ENCODE results near the gene VASH1.

VASH1 gene

DNA sequence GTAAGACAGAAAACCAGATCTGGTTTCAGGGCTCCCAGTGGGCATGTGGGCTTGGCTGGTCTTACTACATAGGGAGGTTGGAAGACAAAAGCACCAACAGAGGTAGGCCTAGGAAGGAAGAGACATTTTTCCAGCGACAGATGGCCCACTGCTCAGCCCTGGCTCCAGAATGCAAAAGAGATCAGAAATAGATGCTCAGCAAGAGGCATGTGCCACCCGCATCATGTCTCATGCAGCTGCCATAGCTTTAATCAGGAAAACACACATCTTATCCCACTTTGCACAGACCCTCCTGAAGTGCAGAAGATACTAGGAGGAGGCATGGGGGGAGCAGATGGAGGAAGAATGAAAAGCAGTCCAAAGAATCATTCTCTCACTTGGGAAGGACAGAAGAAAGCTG lies 25.3 kb downstream of the VASH1 start:
- no peak for DNase-seq

DNA sequence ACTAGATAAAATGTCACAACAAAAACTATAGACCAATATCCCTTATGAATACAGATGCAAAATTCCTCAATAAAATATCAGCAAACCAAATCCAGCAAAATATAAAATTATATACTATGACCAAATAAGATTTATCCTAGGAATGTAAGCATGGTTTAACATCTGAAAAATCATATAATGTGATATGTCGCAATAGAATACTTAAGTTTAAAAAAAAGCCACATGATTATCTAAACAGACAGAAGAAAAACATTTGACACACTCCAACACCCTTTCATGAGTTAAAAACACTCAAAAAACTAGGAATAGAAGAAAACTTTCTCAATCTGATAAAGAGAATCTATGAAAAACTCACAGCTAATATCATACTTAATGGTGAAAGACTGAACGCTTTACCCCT lies 31.2 kb downstream of the VASH1 start:
- DNase-seq, result no peak

DNA sequence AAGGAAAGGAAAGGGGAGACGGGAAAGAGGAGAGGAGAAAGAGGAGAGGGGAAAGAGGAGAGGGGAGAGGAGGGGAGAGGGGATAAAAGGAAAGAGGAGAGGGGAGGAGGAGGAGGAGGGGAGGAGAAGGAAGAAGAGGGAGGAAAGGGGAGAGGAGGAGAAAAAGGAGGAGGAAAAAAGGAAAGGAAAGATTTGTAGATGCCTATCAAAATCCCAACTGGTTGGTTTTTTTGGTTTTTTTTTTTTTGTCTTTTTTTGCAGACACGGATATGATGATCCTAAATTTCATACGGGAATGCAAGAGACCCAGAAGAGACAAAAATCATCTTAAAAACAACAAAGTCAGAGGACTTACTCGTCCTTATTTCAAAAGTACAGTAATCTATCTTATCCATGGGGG lies 32.1 kb downstream of the VASH1 start:
- no peak for DNase-seq

DNA sequence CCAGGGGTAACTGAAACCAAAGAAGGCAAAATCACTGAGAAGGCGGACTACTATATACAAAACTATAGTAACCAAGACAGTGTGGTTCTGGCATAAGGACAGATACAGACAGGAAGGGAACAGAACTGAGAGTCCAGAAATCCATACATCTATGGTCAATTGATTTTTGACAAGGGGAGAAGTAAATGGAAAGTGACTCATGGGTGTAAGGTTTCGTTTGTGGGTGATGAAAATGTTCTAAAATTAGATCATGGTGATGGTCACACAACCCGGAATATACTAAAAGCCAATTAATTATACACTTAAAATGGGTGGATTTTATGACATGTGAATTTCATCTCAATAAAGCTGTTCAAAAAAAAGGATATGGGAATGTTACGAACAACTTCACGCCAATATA lies 32.7 kb downstream of the VASH1 start:
- no peak for DNase-seq

DNA sequence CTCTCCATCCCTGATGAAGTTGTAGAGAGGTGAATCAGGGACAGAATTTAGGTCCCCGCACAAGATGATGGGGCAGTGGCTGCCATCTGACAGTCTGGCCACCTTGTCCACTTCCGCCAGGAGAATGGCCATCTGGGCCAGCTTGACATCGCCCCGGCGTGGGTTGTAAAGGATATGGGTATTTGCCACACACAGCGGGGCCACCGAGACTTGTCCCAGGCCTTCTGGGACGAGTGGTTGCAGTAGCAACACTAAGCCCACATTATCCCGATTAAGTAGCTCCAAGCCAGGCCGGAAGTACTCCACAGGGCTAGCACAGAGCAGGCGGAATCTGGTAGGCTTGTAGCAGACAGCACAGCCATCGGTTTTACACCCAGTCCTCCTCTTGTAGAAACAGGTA lies 45.2 kb downstream of the VASH1 start:
- no peak for DNase-seq

DNA sequence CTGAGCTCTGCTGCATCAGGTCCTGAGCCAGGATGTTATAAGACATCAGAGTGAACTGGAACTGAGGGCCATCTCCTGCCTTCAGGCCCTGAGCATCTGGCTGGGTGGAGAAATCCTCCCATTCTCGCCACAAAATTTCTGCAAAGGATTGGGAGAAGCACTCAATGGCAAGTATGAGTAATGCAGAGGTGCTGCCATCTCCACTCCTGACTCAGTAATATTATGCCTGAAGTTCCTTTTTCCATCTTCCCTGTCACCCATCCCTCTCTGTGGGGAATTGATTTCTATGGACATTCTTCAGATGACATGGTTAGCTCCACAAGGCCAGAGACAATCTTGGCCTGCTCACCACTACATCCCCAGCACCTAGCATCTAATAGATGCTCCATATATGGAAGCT lies 46.7 kb downstream of the VASH1 start:
- no peak for DNase-seq

DNA sequence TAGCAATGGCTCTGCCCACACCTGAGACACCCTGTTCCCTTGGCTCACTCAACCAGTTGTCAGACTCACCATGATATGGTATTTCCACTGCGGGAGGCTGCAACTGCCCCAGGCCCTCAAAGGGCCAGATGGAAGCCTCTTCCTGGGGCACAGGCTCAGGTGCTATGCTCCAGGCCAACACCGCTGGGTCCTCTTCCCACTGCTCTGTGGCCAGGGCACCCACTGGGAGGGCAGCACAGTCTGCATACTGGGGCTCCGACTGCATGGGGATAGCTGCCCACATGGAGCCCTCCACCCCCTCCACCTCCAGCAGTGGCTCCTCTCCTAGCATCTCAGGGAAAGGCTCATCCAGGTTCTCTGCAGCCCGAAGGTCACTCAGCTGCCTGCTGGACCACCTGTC lies 47.7 kb downstream of the VASH1 start:
- DNase-seq, result no peak

DNA sequence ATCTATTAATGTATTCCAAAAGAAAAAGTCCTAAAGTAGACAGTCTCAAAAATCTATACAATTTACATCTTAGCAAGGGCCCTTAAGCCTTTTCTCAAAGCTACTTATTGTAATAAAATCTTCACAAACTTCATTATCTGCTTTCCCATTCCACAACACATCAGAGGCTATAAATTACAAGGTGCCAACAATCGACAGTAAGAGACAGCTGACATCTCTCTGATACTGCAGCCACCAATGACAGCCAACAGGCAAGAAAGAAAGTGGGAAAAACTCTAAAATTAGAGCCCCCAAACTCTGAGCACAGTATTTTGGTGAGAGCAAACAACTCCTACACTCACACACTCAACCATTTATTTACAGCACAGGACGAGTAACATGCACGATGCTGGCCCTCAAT lies 49.3 kb downstream of the VASH1 start:
- no peak for DNase-seq

DNA sequence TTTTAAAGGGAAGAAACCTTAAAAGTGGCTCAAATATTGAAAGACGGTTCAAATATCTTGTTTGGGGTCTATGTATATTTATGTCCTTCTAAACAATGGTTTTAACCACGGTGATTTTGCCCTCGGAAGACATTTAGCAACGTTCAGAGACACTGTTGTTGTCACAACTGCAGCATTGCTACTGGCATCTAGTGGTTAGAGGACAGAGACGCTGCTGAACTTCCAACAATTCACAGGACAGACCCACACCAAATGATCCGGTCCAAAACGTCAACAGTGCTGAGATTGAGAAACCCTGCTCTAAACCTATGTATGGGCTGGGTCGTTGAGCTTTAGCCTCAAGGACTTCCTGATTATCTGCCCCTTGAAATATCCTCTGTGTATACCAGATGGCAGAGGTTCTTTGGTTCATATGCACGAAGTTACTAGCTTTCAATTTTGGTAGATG lies 49.7 kb downstream of the VASH1 start:
- DNase-seq, result peak; percentile 7

DNA sequence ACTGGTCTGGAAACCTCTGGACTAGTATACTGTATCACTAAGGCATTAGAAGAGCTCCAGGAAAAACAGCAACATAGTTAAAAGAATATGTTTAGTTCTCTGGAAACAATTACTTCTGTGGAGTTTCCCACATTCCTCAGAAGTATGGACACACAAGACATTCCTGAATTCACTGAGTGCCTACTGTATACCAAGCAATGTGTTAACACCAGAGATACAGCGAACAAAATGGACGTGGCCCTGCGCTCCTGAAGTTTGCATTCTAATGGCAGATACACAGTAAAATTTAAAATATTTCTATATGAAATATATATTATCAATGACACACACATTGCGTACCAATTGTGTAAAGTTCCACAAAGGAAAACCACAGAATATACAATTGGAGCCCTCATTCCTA lies 50.3 kb downstream of the VASH1 start:
- DNase-seq, result no peak

DNA sequence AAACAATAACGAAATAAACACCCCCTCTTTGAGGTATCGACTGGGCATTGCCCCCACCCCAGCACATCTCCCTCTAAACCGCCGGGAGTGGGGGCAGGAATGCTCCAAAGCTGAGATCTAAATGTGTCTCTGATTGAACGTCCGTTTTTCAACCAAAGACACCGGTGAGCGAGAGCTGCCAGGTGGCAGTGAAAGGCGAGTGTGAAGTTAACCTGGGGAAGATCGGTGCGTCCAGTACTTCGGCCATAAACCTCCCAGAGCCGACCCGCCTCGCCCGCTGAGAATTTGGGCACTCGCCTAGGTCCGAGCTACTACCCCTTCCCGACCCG lies 50.8 kb downstream of the VASH1 start:
- no peak for DNase-seq

DNA sequence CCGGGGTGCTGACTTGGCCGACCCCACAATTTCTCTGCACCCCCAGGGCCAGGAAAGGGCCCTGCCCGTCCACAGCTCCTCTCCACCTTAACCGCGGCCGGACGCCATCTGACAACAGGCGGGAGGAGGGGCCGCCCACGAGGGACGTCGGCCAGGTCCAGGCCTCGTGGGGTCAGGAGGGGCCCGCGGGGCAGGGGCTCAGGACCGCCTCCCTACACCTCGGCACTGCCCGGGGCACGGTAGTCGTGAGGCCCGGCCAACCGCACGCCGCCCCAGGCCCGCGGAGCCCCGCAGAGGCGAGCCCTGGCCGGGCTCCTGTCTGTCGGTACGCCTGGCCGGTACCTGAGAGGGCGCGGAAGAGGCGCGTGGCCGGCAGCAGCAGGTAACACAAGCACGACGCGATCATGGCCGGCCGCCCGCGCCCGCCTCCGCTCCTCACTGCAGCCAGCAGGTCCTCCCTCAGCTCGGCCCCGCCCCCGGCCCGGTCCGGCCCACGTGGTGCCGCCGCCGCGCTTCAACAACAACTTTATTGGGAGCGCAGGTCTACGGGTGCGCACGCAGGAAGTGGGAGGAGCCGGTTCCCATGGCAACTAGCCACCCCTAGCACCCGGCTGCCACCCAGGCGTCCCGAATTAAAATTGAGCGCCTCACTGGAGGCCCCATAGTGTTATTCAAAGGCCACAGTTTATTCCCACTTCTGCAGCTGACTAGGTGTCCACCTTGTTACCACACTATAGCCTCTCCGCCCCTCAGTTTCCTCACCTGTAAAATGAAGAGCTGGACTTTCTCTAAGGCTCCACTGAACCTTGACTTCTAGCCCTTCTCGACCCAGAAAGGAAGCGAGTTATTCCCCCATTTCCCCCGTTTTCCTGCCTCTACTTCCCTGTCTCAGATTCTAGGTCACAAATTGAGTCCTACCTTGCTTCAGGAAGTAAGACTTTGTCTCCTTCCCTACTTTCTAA lies 51.4 kb downstream of the VASH1 start, which contains the start of gene ANGEL1:
TSS of gene ANGEL1 (minus strand) at position 461 of the 962 bp plus-strand sequence. CDS start at position 406, 55 bp downstream.
- peak; percentile 97 for DNase-seq

DNA sequence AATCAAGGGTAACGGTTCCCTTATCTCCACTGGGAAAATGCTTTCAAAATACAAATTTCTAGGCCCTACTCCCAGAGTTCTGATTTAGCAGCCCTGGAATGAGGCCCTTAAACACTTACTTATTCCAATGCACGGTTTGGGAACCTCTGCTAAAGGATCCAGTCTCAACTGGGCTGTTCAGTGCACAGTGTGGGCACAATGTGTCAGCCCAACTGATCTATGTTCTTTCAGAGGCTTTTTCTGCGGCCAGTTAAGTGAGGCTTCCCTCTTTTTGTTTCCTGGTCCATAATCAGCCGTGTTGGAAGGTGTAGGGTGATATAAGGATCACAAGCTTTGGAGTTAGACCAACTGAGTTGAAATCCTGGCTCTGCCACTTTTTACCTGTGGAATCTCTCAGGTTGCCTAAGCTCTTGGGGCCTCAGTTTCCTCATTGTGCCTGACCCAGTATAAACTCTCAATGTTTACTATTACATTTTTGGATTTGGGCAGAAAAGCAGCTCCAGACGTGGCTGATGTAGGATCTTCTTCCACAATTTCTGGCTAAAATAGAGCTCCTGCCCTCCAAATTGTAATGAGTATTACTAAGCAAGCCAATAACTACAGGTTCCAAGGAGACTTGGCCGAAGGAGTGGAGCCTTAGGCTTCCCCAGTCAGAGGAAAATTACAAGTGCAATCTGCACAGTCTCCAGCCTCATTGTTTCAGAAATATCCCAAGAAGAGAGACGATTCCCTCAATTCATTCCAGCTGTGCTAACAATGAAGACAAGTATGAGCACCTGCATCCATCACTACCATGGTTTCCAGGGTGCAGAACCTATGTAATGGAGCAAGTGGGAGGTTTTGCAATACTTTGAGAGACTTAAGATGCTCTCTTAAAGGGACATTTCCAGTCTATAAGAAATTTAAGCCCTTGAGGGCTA lies 53.7 kb downstream of the VASH1 start:
- no peak for DNase-seq

DNA sequence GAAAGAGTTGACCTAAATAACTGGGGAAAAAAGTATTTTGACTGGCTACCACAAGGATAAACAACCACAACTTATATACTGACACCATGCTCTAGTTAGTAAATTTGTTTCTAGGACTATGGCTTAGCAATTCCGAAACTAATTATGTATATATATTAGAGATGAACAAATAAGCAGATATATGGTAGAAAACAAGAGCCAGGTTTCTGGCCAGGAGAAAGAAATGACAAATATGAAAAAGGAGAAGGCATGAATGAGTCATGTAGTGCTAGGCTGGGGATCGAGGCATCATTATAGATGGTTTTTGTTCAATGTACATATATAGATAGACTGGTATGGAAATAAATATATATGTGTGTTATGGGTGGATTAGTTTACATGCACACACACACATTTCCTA lies 59.4 kb downstream of the VASH1 start:
- no peak for DNase-seq

DNA sequence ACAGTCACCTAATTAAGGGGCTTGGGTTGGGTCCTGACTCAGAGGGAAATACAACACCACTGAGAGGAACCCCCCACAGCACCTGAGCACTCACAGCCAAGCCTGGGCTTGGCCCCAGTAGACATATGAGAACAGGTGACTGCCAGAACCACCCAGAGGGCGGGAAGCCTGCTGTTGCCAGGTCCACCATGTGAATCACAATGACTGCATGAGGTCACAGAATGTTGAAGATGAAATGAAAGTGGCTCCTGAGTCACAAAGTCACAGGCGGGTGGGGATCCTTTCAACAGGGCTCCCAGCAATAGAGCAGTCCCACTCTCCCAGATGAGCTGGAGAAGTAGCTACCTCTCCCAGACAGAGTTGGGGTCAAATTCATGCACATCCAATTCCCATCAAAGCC lies 64.9 kb downstream of the VASH1 start, which contains the start of gene LRRC74A:
TSS of gene LRRC74A (plus strand) at position 287 of the 400 bp plus-strand sequence. CDS start 290 bp downstream, outside the sequence.
- no peak for DNase-seq

DNA sequence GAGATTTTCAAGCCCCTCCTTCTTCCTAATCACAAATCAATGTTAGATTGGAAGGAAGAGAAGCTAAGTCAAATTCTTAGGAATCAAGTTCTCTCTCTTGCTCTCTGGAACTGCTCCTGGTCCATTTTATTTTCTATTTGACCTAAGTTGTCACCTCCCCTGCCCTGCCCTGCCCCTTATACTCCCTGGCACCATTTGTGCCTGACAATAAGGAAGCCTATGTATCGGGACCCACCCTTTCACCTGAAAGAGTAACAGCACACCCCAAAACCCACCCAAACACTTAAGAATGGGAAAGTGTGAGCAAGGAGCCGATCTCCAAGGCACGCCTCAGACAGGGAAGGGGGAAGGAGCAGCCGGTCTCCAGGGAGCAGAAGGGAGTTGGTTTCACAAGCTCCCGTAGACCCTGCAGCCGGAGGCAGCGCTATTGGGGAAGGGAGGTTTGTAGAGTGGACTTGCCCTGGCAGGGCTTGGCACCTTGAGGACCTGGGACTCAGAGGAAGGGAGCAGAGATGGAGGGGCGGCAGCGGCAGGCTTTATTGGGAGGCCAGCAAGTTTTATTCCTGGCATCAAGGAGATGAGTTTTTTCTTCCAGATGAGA lies 66.5 kb downstream of the VASH1 start:
- DNase-seq, result no peak

DNA sequence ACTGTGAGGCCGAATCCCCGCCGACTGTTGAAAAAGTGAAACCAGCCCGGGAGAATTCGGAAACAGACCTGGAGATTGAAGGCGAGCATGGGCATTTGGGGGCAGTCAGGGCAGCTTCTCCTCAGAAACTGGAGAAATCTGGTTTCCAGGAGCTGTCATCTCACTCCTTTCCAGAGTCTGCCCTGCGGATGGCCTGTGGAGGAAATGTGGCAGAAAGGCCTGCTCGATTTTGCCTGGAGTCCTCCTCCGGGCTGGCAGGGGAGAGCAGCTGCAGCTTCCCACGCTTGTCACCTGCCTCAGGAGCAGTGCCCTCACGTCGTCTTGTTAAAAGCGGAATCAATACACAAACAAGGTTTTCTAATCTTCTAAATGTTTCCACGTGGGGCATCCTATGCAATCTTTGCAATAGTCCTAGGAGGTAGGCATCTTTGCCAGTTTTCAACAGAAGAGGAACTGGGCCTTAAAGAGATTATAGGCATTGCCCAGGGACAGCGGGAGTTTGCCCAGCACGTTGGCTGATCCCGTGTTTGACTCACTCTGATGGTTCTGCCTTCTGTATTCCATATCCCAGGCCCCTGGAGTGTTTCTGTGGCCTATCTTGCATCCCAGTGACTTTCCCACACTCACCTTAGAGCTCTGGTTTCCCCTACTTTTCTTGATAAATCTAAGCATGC lies 67.2 kb downstream of the VASH1 start:
- no peak for DNase-seq

DNA sequence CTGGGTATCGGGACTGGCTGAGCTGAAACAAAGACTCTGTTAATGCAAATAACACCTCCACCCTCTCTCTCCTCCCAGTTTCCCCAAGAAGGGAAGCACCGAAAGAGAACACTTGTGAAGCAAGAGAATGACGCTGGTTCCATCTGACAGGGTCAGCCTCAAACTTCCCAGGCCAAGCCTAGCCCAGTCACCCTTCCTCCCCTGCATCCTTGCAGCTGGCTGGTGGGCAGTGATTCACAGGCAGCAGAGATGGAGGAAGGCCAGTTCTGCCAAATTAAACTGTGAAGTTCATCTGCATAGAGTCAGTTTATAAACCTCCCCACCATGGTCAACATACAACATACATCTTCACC lies 67.7 kb downstream of the VASH1 start:
- no peak for DNase-seq

DNA sequence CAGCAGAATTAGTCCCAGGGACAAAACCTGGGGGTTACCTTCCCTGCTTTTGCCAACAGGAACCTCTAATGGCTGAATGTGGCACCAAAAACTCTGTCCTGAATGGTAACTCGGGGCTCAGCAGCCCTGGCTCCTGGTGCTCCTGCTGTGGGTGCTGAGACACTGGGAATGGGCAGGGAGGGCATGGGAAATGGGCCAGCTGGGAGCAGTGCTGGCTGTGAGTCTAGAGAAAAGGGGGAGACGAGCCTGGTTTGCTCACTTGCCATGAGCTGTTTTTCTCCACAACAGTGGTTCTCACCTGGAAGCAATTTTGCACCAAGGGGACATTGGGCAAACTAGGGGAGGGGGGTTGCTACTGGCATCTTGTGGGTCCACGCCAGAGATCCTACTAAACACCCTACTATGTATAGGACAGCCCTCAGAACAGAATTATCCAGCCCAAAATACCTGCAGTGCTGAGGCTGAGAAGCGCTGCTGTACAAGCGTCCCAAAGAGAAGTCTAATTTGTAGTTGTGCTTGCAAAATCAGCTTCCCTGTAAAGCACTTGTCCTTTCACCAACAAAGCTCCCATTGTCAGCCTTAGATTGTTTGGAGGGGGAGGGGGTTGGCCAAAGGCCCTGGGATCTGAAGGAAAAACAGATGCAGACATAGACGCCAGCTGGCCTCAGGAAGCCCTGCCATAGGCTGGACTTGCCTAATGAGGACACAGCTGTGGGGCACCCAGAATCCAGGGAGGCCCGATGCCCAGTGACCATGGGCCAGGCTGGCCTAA lies 68.6 kb downstream of the VASH1 start:
- no peak for DNase-seq

DNA sequence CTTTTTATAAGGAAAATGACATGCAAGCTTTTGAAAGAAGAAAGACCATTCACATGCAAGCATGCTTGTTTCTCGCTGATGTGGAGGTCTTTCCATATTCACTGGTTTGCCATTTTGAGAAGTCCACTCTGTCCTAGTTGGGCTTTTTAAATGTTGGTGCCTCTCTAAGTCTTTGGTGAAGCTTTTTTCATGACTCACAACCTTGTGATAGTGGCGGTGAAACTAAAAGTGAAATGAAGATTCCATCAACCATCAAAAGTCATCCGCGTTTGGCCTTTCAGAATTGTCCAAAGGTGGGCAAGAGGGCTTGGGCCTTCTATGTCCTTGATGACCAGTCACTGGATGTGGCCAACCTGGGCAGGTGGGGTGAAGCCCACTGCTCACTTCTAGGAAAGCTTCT lies 69.3 kb downstream of the VASH1 start:
- no peak for DNase-seq

DNA sequence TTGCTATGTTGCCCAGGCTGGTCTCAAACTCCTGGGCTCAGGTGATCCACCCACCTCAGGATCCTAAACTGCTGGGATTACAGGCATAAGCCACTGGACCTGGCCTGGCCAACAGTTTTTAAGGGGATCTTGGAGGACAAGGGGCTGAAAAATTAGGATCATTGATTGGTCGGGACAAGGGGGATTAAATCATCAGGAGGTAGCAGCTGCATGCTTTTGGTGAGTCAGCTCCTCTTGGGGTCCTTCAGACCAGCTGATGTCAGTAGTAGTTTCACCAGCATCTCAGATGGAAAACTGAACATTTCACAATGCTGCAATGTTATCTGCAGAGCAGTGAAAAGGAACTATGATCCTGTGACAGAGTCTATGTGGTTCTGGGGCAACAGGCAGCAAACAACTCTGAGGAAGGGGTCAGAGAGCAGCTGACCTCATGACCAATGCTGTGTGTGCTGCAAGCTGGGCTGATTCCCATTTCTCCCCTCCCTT lies 71.3 kb downstream of the VASH1 start:
- no peak for DNase-seq

Measured in activated naive CD4-positive, alpha-beta T cell treated with Interleukin-2 at 50 U/mL for 16 hours (primary cell).